Erythroblast (primary cell): ENCODE results near the gene SNED1.

Experiments
- DNase-seq, 2 experiments: peaks; one replicate each; lab custom pipeline; 2025; lab: John Stamatoyannopoulos, UW
- GATA1 ChIP-seq: IDR thresholded peaks from 2 replicates; pipeline ENCODE4 v1.6.1; 2011; ENCODE audit warnings: low read depth, mild to moderate bottlenecking, control low read depth, low read length, moderate library complexity
- POLR2A ChIP-seq: IDR thresholded peaks from 2 replicates; pipeline ENCODE4 v1.6.1; 2011; ENCODE audit warnings: mild to moderate bottlenecking, low read length

The SNED1 gene

GRCh38 chr2:241131531-241131930, 133.1 kb downstream of the SNED1 start:
- TF ChIP-seq GATA1 (no peak), POLR2A (no peak)
- DNase-seq: no peak

GRCh38 chr2:241132538-241133435, 134.4 kb downstream of the SNED1 start:
- TF ChIP-seq GATA1: no peak
- TF ChIP-seq POLR2A: no peak
- DNase-seq: peak; percentile 25 to 74

GRCh38 chr2:241133436-241133820, 135.0 kb downstream of the SNED1 start:
- DNase-seq: no peak
- no peak for TF ChIP-seq POLR2A
- TF ChIP-seq GATA1: no peak

- DNase-seq: no peak
These were observed 136.3 kb downstream of the SNED1 start for GRCh38 chr2:241134711-241135110.

GRCh38 chr2:241135737-241136136, 137.3 kb downstream of the SNED1 start:
- DNase-seq: no peak
- TF ChIP-seq GATA1 (no peak), POLR2A (no peak)

More at GRCh38 chr2:241134711-241135110, 136.3 kb downstream of the SNED1 start:
- TF ChIP-seq GATA1 (no peak), POLR2A (no peak)

GRCh38 chr2:241136191-241136590, 137.8 kb downstream of the SNED1 start:
- no peak for DNase-seq
- no peak for TF ChIP-seq POLR2A
- no peak for TF ChIP-seq GATA1

- TF ChIP-seq POLR2A: no peak
- TF ChIP-seq GATA1: no peak
- DNase-seq: no peak
These were observed 138.3 kb downstream of the SNED1 start for GRCh38 chr2:241136661-241137260.

GRCh38 chr2:241137276-241138190, 139.1 kb downstream of the SNED1 start:
- DNase-seq: no peak
- no peak for TF ChIP-seq POLR2A
- no peak for TF ChIP-seq GATA1

GRCh38 chr2:241138471-241138870, 140.1 kb downstream of the SNED1 start:
- no peak for DNase-seq
- TF ChIP-seq POLR2A (no peak), GATA1 (no peak)

GRCh38 chr2:241139531-241140444, 141.4 kb downstream of the SNED1 start:
- no peak for DNase-seq
- no peak for TF ChIP-seq GATA1
- TF ChIP-seq POLR2A: no peak

GRCh38 chr2:241140445-241140840, 142.0 kb downstream of the SNED1 start:
- DNase-seq: no peak
- TF ChIP-seq GATA1 (no peak), POLR2A (no peak)

- DNase-seq: no peak
- TF ChIP-seq POLR2A (no peak), GATA1 (no peak)
These were observed 142.9 kb downstream of the SNED1 start for GRCh38 chr2:241141214-241141770.

- DNase-seq: no peak
- TF ChIP-seq POLR2A (no peak), GATA1 (no peak)
These were observed 143.6 kb downstream of the SNED1 start for GRCh38 chr2:241142063-241142462.
